GM18526 (cell line): Measurements from ENCODE around the gene SCUBE1.

Source experiments
- POLR2A ChIP-seq: IDR thresholded peaks from 3 replicates; pipeline ENCODE4 v1.6.1; 2011; ENCODE audit not compliant: insufficient read length; ENCODE audit errors: extremely low read depth

The SCUBE1 gene

GRCh38 chr22:43167001-43167589 is 176.1 kb downstream of the SCUBE1 start:
- no peak for TF ChIP-seq POLR2A

GRCh38 chr22:43166132-43166930 is 176.8 kb downstream of the SCUBE1 start:
- no peak for TF ChIP-seq POLR2A

- TF ChIP-seq POLR2A: no peak
Measured at GRCh38 chr22:43164636-43165035, 178.5 kb downstream of the SCUBE1 start.

GRCh38 chr22:43163241-43163795 is 179.9 kb downstream of the SCUBE1 start:
- TF ChIP-seq POLR2A: no peak

- no peak for TF ChIP-seq POLR2A
Measured at GRCh38 chr22:43162412-43163150, 180.6 kb downstream of the SCUBE1 start.

GRCh38 chr22:43160497-43161126 is 182.6 kb downstream of the SCUBE1 start:
- TF ChIP-seq POLR2A: no peak

GRCh38 chr22:43159484-43160178 is 183.5 kb downstream of the SCUBE1 start:
- no peak for TF ChIP-seq POLR2A

- TF ChIP-seq POLR2A: no peak
Measured at GRCh38 chr22:43158778-43159483, 184.2 kb downstream of the SCUBE1 start.

- no peak for TF ChIP-seq POLR2A
Measured at GRCh38 chr22:43157874-43158546, 185.2 kb downstream of the SCUBE1 start.

GRCh38 chr22:43156413-43156812 is 186.8 kb downstream of the SCUBE1 start:
- TF ChIP-seq POLR2A: no peak

- no peak for TF ChIP-seq POLR2A
Measured at GRCh38 chr22:43155789-43156188, 187.4 kb downstream of the SCUBE1 start.

- no peak for TF ChIP-seq POLR2A
Measured at GRCh38 chr22:43154887-43155536, 188.2 kb downstream of the SCUBE1 start.

GRCh38 chr22:43153899-43154298 is 189.3 kb downstream of the SCUBE1 start:
- TF ChIP-seq POLR2A: no peak
